Measurements from ENCODE around the gene CHKA.

The CHKA gene

DNA sequence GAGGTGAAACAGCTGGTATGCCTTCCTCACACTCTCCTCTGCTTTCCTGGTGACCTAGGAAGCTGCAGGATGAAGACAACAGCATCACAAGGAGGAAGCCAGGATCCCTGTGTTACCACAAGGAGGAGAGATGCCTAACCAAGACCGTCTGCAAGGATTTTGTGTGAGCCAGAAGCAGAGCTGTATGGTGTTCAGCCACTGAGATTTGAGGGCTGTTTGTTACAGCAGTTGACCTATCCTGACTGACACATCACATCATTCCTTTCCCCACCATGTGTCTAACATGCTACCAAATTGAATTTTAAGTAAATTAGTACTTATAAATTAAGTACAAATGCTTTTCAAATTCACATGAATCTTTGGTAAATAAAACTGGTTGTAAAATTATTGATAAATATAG, 8.9 kb upstream of the CHKA start:
- Histone ChIP-seq H3K79me2 (ENCODE audit: insufficient read depth, low read length) (no peaks in the 10 kb centered on the region), H3K4me1 (ENCODE audit: insufficient read depth, low read length, poor library complexity, severe bottlenecking) (no peaks in the 10 kb centered on the region), H3K9ac (ENCODE audit: low read depth, low read length, poor library complexity, severe bottlenecking) (no peak overlapping the region), H3K9me3 (ENCODE audit: insufficient read depth, low read depth, low read length) (peaks cover 4% of the 10 kb centered on the region; the same call in 1 of the 2 replicates), H3K4me2 (ENCODE audit: low read depth, low read length, poor library complexity, severe bottlenecking) (no peak overlapping the region), H4K20me1 (ENCODE audit: insufficient read depth, low read length, poor library complexity, severe bottlenecking) (no peaks in the 10 kb centered on the region), H3K36me3 (ENCODE audit: insufficient read depth, low read length) (no peaks in the 10 kb centered on the region), H3K9me2 (replicated peaks; ENCODE audit: low read depth, low read length) (no peaks in the 10 kb centered on the region), H3F3A (ENCODE audit: low read depth) (no peaks in the 10 kb centered on the region), H2AFZ (ENCODE audit: low read length) (no peak overlapping the region; the same call in 1 of the 2 replicates), H3K27me3 (ENCODE audit: insufficient read depth, low read length, poor library complexity, severe bottlenecking) (no peaks in the 10 kb centered on the region), H3K4me3 (ENCODE audit: low read length, poor library complexity, severe bottlenecking) (no peak overlapping the region)
- no peak for TF ChIP-seq EZH2phosphoT487 (IDR thresholded peaks at IDR 0.05; ENCODE audit: borderline replicate concordance)
- TF ChIP-seq, protein P1, sequence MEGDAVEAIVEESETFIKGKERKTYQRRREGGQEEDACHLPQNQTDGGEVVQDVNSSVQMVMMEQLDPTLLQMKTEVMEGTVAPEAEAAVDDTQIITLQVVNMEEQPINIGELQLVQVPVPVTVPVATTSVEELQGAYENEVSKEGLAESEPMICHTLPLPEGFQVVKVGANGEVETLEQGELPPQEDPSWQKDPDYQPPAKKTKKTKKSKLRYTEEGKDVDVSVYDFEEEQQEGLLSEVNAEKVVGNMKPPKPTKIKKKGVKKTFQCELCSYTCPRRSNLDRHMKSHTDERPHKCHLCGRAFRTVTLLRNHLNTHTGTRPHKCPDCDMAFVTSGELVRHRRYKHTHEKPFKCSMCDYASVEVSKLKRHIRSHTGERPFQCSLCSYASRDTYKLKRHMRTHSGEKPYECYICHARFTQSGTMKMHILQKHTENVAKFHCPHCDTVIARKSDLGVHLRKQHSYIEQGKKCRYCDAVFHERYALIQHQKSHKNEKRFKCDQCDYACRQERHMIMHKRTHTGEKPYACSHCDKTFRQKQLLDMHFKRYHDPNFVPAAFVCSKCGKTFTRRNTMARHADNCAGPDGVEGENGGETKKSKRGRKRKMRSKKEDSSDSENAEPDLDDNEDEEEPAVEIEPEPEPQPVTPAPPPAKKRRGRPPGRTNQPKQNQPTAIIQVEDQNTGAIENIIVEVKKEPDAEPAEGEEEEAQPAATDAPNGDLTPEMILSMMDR (conservative IDR thresholded peaks at IDR 0.05; ENCODE audit: low read length), result no peak

- Histone ChIP-seq H3K36me3 (ENCODE audit: insufficient read depth, low read length) (no peaks in the 10 kb centered on the region), H3F3A (ENCODE audit: low read depth) (no peaks in the 10 kb centered on the region), H2AFZ (ENCODE audit: low read length) (no peak overlapping the region), H3K79me2 (ENCODE audit: insufficient read depth, low read length) (no peaks in the 10 kb centered on the region), H3K4me3 (ENCODE audit: low read length, poor library complexity, severe bottlenecking) (no peak overlapping the region), H3K9me2 (replicated peaks; ENCODE audit: low read depth, low read length) (no peaks in the 10 kb centered on the region), H3K9ac (ENCODE audit: low read depth, low read length, poor library complexity, severe bottlenecking) (no peak overlapping the region), H3K4me1 (ENCODE audit: insufficient read depth, low read length, poor library complexity, severe bottlenecking) (no peaks in the 10 kb centered on the region), H3K4me2 (ENCODE audit: low read depth, low read length, poor library complexity, severe bottlenecking) (no peak overlapping the region), H3K9me3 (ENCODE audit: insufficient read depth, low read depth, low read length) (peaks cover 3% of the 10 kb centered on the region; the same call in 1 of the 2 replicates), H3K27me3 (ENCODE audit: insufficient read depth, low read length, poor library complexity, severe bottlenecking) (no peaks in the 10 kb centered on the region), H4K20me1 (ENCODE audit: insufficient read depth, low read length, poor library complexity, severe bottlenecking) (no peaks in the 10 kb centered on the region)
- TF ChIP-seq EZH2phosphoT487 (IDR thresholded peaks at IDR 0.05; ENCODE audit: borderline replicate concordance), result no peak
- TF ChIP-seq, protein P1 (conservative IDR thresholded peaks at IDR 0.05; ENCODE audit: low read length), result no peak
Observed at GRCh38 chr11:68128682-68129327, 7.6 kb upstream of the CHKA start.

GRCh38 chr11:68127714-68128681, 6.8 kb upstream of the CHKA start:
- Histone ChIP-seq H3K9me2 (replicated peaks; ENCODE audit: low read depth, low read length) (no peaks in the 10 kb centered on the region), H3K27me3 (ENCODE audit: insufficient read depth, low read length, poor library complexity, severe bottlenecking) (no peaks in the 10 kb centered on the region), H3K4me2 (ENCODE audit: low read depth, low read length, poor library complexity, severe bottlenecking) (no peak overlapping the region), H3K79me2 (ENCODE audit: insufficient read depth, low read length) (no peaks in the 10 kb centered on the region), H3F3A (ENCODE audit: low read depth) (no peaks in the 10 kb centered on the region), H4K20me1 (ENCODE audit: insufficient read depth, low read length, poor library complexity, severe bottlenecking) (no peaks in the 10 kb centered on the region), H3K36me3 (ENCODE audit: insufficient read depth, low read length) (no peaks in the 10 kb centered on the region), H3K4me1 (ENCODE audit: insufficient read depth, low read length, poor library complexity, severe bottlenecking) (no peaks in the 10 kb centered on the region), H3K9ac (ENCODE audit: low read depth, low read length, poor library complexity, severe bottlenecking) (no peak overlapping the region), H3K4me3 (ENCODE audit: low read length, poor library complexity, severe bottlenecking) (no peak overlapping the region), H3K9me3 (ENCODE audit: insufficient read depth, low read depth, low read length) (no peaks in the 10 kb centered on the region; the same call in 1 of the 2 replicates), H2AFZ (ENCODE audit: low read length) (no peak overlapping the region)
- TF ChIP-seq, protein P1 (conservative IDR thresholded peaks at IDR 0.05; ENCODE audit: low read length), result no peak
- TF ChIP-seq EZH2phosphoT487 (IDR thresholded peaks at IDR 0.05; ENCODE audit: borderline replicate concordance), result no peak
